ENCODE data around the gene MARVELD1. TPM values are rescaled to one million over a fixed set of nuclear protein-coding genes. Genes with fewer than 3 reads are reported as not detected.

The MARVELD1 gene
- total and polyA plus RNA-seq, 2 of the 4 experiments (the other 2 are of a cell fraction): 12.0 to 68.1 TPM

- H3K36me3 ChIP-seq (ENCODE audit: control insufficient read depth, insufficient read depth, low read length): no peaks in the 10 kb centered on the region
- no peak for TF ChIP-seq RFX5 (IDR thresholded peaks at IDR 0.05; ENCODE audit: low read depth, low read length)
- peak; percentile 90 for TF ChIP-seq CEBPB (IDR thresholded peaks at IDR 0.05; ENCODE audit: low read depth, low read length)
- peak; percentile 34; the same call in 1 of the 2 replicates for TF ChIP-seq FOS (IDR thresholded peaks at IDR 0.05; ENCODE audit: low read depth, low read length)
- no peak overlapping the region for H3K14ac ChIP-seq (replicated peaks; ENCODE audit: low read depth, low read length)
- peaks cover 3% of the 10 kb centered on the region; the same call in 1 of the 2 replicates for H4K20me1 ChIP-seq (ENCODE audit: insufficient read depth, low read length)
- peak; percentile 85 for DNase-seq
- POLR2A ChIA-PET (ENCODE audit: unreplicated experiment): no interaction called here
- peak overlapping the region; percentile 15 for H2BK20ac ChIP-seq (ENCODE audit: low read depth, low read length)
- H3K9me3 ChIP-seq (ENCODE audit: control insufficient read depth, insufficient read depth, low read length): no peaks in the 10 kb centered on the region
- H2BK15ac ChIP-seq (ENCODE audit: low read depth, low read length): peak overlapping the region; percentile 72; the same call in 1 of the 3 replicates
- no peaks in the 10 kb centered on the region for H3K27me3 ChIP-seq (ENCODE audit: control insufficient read depth, insufficient read depth, low read length)
- 17% methylated on average over 1 of the region's 8 CpGs; no CpG with 5 or more reads in 1 of the 2 experiments for WGBS, 2 experiments (ENCODE audit: extremely low coverage in 2 of 2, insufficient read length in 1 of 2)
- H3K4me1 ChIP-seq (ENCODE audit: control insufficient read depth, insufficient read depth, low read length): peaks cover 6% of the 10 kb centered on the region
- peak overlapping the region; percentile 47 for H2AK9ac ChIP-seq (replicated peaks; ENCODE audit: low read depth, low read length, poor library complexity)
- no peak overlapping the region for H3K9ac ChIP-seq (ENCODE audit: low read depth, low read length)
- H3K56ac ChIP-seq (ENCODE audit: extremely low read depth, insufficient read depth, low read length): no peak overlapping the region
- 0 out of 4 replicates have a peak, but pooled peaks cover 0 to 8% of the 10 kb centered on the region in 2 experiments for H3K79me1 ChIP-seq (ENCODE audit: low read depth in 1 of 2, low read length in 2 of 2)
- no peak overlapping the region for H3K23ac ChIP-seq (ENCODE audit: low read depth, low read length)
- dilution Hi-C loops (cut with HindIII; ENCODE audit: low sequenced_read_pairs, unreplicated experiment) (no loop called here), in situ Hi-C loops (cut with MboI; ENCODE audit: low sequenced_read_pairs) (no loop called here), intact Hi-C loops (cut with micrococcal nuclease) (no loop called here)
- BruUV-seq (replicated peaks): no TSS peak
- peak overlapping the region; percentile 86 for H2AK5ac ChIP-seq (ENCODE audit: low read depth, low read length)
- no peak overlapping the region for H4K5ac ChIP-seq (ENCODE audit: low read depth, low read length)
- H2BK120ac ChIP-seq (ENCODE audit: low read depth, low read length): peak overlapping the region; percentile 28; the same call in 1 of the 2 replicates
- no peak overlapping the region for H3K18ac ChIP-seq (ENCODE audit: low read depth, low read length)
- peak overlapping the region; percentile 88 for H2AFZ ChIP-seq (replicated peaks; ENCODE audit: low read length, poor library complexity)
- peak overlapping the region; percentile 36 to 53; a peak in 3 of 4 replicates for H4K8ac ChIP-seq (ENCODE audit: low read depth in 2 of 2, low read length in 2 of 2)
- peak; percentile 46 for ATAC-seq (ENCODE audit: low read depth)
- H3K9me1 ChIP-seq (ENCODE audit: insufficient read depth, low read length): 0 out of 2 replicates have a peak, but pooled peaks cover 3% of the 10 kb centered on the region
- CTCF ChIA-PET: interaction anchor here (0.8 to 1.4 kb wide), 4 partner anchors 10 to 50 kb away, joined by 3 to 8 read pairs (median 4); partner anchors contain the start of gene ZFYVE27
- peak overlapping the region; percentile 56 for H3K27ac ChIP-seq (ENCODE audit: insufficient read depth, low read length)
- no peak overlapping the region for H3K4me3 ChIP-seq (ENCODE audit: insufficient read depth, low read depth, low read length)
- peak overlapping the region; percentile 10; the same call in 1 of the 2 replicates for H4K91ac ChIP-seq (ENCODE audit: insufficient read depth, low read depth, low read length)
- H3K4me2 ChIP-seq (ENCODE audit: low read depth, low read length): peak overlapping the region; percentile 61
- peak overlapping the region; percentile 50 for H2BK5ac ChIP-seq (ENCODE audit: low read depth, low read length, poor library complexity, severe bottlenecking)
- peak overlapping the region; percentile 59 for H3K4ac ChIP-seq (ENCODE audit: low read depth, low read length)
Observed at GRCh38 chr10:97726636-97727178, 13.2 kb downstream of the MARVELD1 start.

Measured in IMR-90 (cell line).